DMS53 (cell line): ENCODE data around the gene OTUB2.
A peak's percentile ranks its signal among the peaks of the same experiment; 100 is the strongest.

ENCODE experiments used
- DNase-seq: peaks from one replicate; lab custom pipeline; 2025; lab: John Stamatoyannopoulos, UW

Gene OTUB2

DNA sequence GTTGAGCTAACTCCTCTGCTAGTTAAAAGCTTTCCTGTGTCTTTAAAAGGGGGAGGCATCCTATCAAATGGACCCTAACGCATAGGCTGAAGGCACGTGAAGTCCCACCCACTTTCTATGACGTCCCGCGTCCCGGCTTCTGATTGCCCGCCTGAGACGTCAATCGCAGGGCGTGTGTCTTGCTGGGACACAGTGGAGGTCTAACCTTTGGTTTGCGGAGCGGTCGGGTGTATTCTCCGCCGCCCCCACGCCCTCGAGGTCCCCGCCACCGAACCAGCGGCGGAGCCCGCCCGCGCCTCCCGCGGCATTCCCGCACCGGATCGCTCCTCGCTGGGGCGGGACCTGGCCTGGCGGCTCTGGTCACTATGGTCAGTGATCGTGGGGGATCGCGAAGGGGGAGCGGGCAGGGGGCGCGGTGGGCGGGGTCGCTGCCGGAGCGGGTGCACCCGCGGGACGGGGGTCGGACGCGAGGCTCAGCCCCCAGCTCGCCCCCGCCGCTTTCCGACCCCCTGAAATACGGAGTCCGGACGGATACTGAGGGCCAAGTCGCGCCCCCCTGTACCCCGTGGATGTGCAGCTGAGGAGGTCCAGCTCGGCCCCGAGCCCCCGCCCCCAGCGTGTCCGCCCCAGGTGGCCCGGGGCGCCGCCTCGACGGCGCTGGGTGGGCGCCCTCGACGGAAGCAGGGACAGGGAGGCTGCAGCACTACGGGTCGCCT, at the start of gene OTUB2:
TSS of gene OTUB2 (plus strand) at position 168 of the 716 bp plus-strand sequence. CDS start at position 366, 198 bp downstream.
- peak; percentile 97 for DNase-seq

DNA sequence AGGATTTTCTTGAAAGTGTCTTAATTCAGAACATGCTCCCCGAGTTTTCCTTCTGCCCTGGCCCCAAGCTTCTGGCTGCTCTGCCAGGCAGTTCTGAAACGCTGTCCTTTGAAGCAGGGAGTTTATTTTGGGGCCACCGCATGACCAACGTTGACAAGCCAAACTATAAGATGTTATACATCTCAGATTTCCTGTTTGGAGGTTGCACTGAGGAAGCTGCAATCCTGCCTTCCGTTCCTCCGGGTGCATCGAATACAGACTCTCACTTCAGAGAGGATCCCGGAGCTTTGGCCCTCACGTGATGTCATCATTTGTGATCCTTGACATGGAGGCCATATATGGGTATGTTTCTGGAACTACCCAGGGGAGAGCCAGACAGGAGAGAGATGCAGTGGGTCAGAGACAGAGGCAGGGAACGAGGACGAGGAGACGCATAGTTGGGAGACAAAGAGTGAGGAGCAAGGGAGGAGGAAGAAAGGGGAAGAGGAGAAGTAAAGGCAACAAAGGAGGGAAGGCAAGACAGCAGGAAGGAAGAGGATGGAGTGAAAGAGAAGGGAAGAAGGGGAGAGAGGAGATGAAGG, 49.6 kb upstream of the OTUB2 start, which contains the start of gene ASB2:
TSS of gene ASB2 (minus strand) at position 94 of the 581 bp plus-strand sequence. CDS start 12,031 bp downstream, outside the sequence.
- peak; percentile 8 for DNase-seq

DNA sequence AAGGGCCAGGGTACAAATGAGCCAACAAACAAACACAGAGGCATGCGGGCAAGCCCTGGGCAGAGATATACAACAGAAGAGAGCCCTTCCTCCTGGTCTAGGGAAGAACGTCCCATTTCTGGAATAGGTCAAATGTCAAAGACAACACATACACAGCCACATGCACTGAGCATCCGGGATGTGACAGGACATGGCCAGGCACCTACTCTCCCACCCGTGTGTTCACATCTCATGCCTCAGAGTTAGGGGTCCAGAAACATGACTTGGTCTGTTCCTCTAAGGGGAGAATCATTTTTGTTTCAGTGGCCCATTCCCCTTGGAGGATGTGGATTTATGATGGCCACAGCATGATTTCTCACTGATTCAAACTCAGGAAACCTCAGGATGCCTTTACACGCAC, 49.0 kb upstream of the OTUB2 start:
- DNase-seq = no peak

DNA sequence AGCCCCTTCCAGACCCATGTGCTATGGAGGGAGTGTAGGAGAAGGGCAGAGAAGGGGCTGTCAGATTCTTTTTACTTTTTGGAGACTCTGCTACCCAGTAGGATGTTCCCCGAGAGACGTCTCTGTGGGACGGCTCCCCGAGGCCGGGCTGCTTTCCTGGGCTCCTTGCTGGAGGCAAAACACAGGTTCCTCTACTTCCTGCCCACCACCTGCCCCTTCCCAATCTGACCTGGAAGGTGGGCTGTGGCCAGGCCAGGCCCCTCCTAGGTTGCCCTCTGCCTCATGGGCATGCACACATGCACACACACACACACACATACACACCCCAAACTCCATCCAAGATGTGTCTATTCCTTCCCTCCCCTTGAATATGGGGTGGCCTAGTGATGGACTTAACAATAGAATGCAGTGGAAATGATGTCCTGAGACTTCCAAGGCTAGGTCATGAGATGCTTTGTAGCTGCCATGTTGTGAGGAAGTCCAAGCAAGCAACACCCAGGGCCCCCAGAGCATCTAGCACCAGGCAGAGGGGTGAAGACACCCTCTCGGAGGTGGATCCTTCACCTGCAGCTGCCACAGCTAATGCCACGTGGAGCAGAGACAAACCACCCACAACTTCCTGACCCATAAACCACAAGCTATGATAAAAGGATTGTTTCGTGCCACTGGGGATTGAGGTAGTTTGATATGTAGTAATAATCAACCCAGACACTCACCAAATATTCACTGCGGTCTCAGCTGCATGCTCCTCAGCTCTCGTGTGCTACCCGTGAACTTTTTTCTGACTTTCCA, 48.2 kb upstream of the OTUB2 start:
- no peak for DNase-seq

DNA sequence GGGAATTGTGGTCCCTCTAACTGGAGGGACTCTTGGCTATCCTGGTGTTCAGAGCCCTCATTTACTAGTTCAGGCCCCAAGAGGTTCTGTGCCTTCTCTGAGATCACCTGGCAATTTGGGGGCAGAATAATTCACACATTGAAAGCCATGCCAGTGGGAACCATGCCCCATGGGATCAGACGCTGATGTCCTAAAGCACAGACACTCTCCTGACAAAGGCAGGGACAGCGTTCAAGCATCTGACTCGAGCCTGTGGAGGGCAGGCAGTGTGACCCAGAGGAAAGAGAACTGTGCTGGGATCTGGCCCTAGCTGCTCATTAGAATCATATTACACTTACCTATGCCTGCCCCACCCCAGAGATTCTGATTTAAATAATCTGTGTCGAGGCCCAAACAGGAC, 47.4 kb upstream of the OTUB2 start:
- DNase-seq = no peak

DNA sequence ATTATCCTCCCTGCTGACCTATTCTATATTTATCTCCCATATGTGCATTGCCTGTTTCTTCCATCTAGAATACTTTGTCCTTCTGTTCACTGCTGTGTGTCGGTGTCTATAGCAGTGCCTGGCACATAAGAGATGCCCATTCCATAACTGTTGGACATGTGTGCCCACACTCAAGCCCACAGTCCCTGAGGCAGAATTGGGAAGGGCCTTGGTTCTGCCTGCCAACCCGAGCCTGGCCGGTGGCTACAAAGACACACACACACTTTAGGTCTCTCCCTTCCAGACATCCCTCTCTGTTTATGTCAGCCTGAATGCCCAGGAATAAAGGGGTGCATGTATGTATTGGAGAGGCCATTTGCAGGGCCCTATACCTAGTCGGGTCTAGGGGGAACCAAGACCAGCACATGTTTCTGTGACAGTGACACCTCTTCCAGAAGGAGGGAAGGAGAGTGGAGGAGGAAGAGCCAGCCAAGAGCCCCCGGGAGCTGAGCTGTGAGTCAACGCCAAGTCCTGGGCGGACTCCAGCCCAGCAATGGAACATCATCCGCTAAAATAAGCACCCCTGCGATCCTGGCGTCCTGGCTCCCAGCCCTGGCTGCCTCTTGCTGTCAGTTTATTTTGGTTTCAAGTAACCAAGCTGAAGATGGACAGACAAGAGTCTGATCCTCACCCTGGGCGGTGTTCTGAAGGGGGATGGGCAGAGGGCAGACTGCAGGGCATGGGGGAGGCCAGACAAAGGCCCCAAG, 45.5 kb upstream of the OTUB2 start:
- no peak for DNase-seq

DNA sequence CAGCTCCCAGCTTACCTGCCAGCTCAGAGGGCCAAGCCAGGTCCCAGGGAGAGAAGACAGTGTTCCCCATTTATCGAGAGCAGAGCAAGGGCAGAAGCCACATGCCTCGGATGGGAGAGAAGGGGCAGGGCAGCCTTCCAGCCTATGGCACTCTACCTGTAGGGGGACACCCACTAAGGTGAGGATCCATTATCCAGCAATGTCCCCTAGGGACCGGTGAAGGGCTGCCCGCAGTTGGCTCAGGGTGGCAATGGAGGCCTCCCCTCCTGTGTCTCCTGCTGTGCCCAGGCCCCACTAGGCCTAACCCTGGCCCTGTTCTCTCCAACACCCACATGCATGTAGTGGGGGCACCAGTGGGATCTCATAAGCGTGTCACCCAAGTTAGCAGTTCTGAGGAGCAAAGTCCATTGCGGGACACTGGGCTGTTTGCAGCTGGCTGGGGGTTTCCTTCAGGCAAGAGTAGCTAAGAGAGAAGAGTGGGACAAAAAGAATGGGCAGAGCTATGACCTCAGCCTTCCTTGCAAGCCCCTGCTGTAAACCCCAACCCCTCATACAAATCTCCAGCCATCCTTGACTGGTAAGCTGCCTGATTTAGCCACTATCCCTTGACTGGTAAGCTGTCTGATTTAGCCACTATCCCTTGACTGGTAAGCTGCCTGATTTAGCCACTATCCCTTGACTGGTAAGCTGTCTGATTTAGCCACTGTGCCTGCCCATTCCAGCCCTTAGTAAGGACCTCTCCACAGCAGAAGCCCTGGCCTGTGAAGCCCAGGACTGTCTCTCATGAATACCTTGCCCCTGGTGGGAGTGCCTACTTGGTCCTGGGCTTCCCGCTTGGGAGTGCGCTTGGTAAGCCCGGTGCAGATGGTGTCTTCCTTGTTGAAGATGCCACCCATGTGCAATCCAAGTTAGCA, 44.6 kb upstream of the OTUB2 start:
- no peak for DNase-seq

DNA sequence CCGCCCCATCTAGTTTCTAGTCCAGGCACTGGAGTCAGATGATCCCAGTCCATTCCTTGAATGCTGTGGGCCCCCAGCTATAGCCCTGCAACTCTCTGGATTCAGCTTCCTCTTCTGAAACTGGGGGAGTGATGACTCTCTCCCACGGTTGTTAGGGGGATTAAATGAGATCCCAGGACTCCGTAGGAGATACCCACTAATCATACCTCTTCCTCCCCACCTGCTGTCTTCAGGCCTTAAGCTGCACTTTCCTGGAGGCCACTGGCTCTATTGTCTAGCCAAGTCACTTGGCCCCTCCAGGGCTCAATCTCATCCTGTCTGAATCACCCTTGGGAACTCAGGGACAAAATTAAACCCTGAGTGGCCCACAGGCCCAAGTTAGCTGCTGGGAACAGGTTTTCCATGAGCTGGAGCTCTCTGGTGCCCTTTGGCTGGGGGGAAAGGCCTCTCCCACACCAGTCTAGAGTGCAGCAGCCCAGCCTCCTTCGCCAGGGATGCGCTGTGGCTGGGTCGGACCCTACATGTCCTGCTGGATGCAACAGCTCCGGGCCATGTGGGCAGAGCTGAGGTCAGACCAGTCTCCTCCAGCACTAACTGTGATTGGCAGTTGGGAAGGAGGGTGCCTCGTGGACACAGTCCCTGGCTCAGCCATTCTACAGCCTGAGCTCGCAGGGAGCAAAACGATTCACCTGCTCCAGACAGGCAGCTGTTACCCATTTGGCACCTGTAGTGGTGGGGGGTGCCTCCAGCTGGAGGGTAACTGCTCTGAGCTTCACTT, 43.7 kb upstream of the OTUB2 start:
- no peak for DNase-seq

DNA sequence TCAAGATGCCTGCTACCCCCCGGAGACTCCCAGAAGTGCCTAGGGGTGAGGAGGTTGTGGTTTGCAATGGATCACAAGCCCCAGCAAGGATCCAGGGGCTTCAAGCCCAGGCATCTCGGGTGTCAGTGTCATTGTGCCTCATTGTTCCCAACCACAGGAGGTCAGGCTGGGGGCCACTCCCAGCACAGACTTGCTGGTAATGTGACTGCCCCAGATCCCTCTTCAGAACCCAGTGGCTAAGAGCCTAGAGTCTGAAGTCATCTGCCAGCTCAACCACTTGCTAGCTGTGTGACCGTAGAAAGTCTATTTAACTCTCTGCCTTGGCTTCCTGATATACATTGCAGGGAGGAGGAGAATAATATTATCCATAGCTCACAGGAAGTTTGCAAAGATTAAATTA, 42.1 kb upstream of the OTUB2 start:
- no peak for DNase-seq

DNA sequence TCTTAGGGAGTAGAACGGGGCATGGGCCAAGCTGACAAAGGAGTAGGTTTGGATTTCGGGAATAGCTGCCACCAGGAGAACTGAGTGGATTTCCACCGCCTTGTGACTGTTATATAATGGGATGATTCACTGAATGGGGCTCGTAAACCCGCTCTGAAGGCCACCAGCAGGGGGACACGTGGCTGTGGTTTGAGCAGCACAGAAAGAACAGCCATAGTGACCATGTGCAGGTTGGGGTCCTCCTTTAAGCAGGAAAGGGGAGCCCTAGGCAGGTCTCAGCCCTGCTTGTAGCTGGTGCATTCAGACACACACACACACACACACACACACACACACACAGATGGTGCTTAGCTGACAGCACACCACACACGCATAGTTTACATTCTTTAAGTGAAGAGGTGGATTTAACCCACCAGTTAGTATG, 41.1 kb upstream of the OTUB2 start:
- DNase-seq = peak; percentile 24

DNA sequence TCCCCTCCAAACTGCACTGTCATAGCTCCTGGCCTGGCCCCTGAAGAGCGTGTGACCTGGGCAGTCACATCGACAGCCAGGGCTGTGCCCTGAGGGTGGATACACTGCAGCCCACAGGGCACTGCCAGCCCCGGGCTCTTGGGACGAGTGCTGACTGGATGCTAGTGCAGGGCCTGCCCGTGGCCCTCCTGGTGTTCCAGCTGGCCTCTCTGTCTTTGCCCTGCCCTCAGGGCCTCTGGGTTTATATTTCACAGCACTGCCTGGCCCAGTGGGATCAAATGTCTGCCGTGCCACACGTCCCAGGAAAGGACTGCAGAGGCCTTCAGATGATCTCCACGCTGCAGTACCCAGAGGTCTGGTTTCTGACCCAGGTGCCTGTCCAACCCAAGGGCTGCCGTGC, 39.2 kb upstream of the OTUB2 start:
- no peak for DNase-seq

DNA sequence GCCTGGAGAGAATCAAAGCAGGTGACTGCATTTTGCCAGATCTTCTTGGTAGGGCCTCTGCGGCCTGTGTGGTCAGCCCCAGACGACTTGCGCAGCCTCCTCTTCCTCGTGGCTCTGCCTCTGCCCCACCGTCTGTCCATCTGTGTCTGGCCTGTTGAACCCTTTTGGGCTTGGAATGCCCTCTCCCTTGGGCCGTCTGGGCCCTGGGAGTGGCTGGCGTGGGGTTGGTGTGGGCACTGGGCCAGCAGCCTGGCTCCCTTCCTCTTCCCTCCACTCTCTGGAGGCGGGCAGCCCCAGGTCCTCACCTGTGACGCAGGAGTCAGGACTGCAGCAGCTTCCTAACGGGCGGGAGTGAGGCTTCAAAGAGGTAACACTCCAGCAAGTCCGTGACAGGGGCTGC, 38.8 kb upstream of the OTUB2 start:
- no peak for DNase-seq

DNA sequence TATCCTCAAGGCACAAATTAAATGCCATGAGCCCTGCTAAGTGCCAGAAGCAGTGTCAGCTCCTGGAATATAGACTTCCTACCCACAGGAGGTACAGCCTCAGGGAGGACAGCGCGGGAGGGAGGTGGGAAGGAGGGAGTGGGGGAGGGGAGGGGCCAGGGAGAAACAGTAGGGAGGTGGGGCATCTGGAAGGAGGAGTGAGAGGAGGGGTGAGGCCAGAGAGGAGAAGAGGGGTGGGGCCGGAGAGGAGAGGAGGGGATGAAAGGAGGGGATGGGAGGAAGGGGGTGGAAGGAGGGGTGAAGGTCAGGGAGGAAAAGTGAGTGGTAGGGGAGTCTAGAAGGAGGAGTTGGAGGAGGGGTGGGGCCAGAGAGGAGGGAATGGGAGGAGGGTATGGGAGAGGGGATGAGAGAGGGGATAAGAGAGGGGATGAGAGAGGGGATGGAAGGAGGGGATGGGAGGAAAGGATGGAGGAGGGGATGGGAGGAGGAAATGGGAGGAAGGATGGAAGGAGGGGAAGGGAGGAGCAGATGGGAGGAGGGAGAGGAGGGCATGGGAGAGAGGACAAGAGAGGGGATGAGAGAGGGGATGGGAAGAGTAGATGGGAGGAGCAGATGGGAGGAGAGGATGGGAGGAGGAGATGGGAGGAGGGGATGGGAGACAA, 38.2 kb upstream of the OTUB2 start:
- DNase-seq = no peak

DNA sequence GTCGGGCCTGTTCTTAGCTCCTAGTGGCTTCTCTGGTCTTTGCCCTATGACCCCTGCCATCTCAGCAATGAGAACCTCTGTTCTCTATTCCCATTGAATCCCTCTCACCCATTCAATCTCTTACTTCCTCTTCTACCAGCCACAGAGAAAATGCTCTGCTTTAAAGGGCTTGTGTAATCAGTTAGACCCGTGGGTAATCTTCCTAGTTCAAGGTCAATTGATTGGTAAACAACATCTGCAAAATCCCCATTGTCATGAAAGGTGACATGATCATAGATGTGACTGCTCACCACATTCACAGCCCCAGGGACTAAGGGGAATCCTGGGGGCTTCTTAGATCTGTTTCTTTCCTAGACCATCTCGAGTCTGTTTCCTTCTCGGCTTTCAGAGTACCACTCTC, 36.2 kb upstream of the OTUB2 start:
- DNase-seq = peak; percentile 7

DNA sequence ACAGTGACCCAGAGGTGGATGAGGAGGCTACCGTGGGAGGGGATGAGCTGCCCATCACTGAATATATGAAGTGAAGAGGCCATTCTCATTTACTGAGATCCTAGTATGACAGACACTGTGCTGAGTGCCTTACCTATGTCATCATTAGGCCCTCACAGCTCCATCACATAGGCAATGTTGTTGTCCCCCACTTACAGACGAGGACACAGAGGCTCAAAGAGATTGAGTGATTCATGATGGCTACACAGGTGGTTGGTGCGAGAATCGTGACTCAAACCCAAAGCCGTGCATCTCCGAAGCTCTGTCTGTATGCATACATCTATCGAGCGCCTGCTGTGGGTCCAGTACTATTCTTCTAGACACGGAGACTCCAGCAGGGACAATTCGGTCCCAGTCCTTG, 34.9 kb upstream of the OTUB2 start:
- DNase-seq = no peak

DNA sequence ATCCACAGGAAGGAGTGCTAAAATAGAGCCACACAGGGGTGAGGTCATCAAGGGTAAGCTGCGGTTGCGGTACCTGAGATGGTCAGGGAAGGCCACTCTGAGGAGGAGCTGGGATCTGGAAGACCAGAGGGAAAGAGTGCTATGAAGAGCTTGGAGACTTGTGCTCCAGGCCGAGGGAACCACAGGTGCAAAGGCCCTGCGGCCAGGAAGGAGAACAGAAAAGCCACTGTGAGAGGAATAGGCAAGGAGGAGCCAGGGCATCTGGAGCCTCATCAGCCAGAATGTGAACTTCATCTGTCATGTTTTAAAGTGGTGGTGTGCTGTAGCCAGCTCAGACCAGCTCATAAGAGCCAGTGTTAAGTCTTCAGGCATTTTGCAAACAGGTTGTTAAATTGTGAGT, 34.5 kb upstream of the OTUB2 start:
- DNase-seq = no peak

DNA sequence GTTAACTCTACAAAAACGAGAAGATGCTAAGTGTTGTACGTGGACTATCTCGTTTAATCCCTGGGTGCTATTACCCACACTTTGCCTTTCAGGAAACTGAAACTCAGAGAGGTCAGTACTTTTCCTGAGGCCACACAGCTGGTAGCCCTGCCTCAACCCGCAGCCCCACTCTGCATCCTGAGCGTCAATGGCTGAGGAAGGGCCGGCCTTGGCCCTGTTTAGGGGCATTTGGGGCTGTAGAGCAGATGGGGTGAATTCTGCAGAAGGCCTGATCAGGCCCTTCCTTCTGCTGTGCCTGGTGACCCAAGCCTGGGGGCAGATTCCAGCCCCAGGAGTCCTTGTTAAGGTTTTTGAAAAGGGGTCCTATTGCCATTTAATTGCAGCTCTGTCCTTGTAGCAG, 32.8 kb upstream of the OTUB2 start:
- no peak for DNase-seq

DNA sequence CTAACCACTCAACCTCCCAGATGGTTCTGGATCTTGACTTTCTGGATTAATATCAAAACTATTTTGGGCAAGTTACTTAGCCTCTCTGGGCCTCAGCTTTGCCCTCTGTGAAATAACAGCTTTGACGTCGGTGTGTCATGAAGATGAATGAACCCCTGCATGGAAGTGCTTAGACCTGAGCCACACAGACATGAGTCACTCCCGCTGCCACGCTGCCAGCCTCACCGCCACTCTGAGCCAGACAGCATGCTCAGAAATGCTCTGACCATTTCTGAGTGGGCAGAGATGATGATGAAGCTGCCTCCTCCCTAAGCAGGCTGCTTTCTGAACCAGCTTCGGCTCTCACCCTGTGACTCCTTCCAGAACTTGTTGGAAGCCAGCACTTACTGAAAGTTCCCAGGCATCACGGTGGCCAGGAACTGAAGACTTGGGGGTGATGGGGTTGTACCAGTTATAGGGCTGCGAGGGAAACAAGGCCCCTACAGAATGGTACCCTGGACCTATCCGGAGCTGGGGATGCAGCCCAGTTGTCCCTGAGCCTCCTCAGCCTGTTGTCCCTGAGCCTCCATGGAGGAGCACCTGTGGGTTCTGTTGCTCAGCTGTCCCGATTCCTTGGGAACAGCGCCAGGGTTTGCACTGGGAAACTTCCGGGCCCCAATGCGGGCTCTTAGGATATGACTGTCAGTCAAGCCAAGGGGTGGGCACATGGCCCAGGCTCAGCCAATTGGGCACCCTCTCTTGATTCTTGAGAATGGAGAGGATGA, 31.0 kb upstream of the OTUB2 start:
- DNase-seq = peak; percentile 51

DNA sequence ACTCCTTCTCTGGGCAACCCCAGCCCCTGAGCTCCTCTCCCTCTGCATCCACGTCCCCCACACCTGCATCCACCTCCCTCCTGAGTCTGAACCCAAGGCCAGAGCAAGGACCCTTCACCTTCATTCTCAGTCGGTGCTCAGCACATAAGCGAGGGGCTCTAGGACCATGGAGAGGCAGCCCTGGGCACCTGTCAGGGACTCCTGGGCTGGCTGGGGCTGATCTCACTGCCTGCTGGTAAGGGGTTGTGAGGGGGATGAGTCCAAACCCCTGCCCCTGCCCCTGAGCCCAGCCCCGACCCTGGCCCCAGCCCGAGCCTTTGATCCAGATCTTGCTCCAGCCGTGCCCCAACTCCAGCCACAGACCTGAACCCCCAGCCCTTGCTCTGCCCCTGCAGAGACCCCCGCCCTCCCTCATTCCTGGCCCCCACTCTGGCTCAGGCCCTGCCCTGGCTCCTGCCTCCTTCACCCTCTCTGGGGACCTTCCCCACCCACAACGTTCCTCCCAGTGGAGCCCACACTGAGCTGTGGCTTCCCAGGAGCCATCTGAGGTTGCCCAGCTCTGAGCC, 29.9 kb upstream of the OTUB2 start:
- no peak for DNase-seq
